A549 (cell line): ENCODE measurements around the gene LHB. TPM values are rescaled to one million over a fixed set of nuclear protein-coding genes. Genes with fewer than 3 reads are reported as not detected.
A peak's percentile ranks its signal among the peaks of the same experiment; 100 is the strongest.

ENCODE experiments used
- ATAC-seq, 2 experiments: fragments of 200-7000 bp in 1 of 2; fragments of >200 bp in 1 of 2; cut with Nextera tagmentation in 1 of 2; cut with Tn5 transposase in 1 of 2; 3 replicates each; pipeline versions ENCODE4 v1.8.0 to v1.9.1; 2018 to 2020; ENCODE audit warnings: mild to moderate bottlenecking in 1 of 2, moderate library complexity in 1 of 2
- CTCF ChIA-PET: fragments of 300-600 bp; sonication (Branson Sonifier 250); formaldehyde crosslinking; extraction: SDS; loops from one replicate; lab custom pipeline; 2021; ENCODE audit warnings: antibody characterized with exemption, inconsistent platforms; lab: Yijun Ruan, JAX
- POLR2A ChIA-PET: fragments of 350-600 bp; formaldehyde crosslinking; extraction: SDS; loops from one replicate; lab custom pipeline; 2021; ENCODE audit warnings: antibody characterized with exemption, inconsistent platforms; lab: Yijun Ruan, JAX
- DNase-seq, 2 experiments: peaks; one replicate each; pipeline versions ENCODE4 v3.0.0 to v3.0.0-alpha.2; 2011 to 2016; ENCODE audit warnings: low read depth in 1 of 2, low spot score in 1 of 2
- FAIRE-seq: peaks from 2 replicates; lab custom pipeline; 2011; peaks lifted over from hg19 to GRCh38; lab: Jason Lieb, UNC
- H3K27ac ChIP-seq, 2 experiments: fragments of >200 bp; sonication (Bioruptor Twin); formaldehyde crosslinking; 3 replicates each; pipeline ENCODE4 v1.5.1; 2016 to 2017
- H3K4me1 ChIP-seq: fragments of >200 bp; sonication (Bioruptor Twin); formaldehyde crosslinking; 3 replicates; pipeline ENCODE4 v1.6.1; 2016
- H3K4me2 ChIP-seq: fragments of >200 bp; sonication (Bioruptor Twin); formaldehyde crosslinking; 3 replicates; pipeline ENCODE4 v1.6.1; 2016
- H3K4me3 ChIP-seq: fragments of >200 bp; sonication (Bioruptor Twin); formaldehyde crosslinking; 3 replicates; pipeline ENCODE4 v1.5.1; 2016
- H3K9me3 ChIP-seq: fragments of >200 bp; sonication (Bioruptor Twin); formaldehyde crosslinking; 3 replicates; pipeline ENCODE4 v1.6.1; 2016
- BHLHE40 ChIP-seq: IDR thresholded peaks from 2 replicates; pipeline ENCODE4 v1.6.1; 2012; ENCODE audit warnings: low read depth, low read length, inconsistent platforms
- CBX8 ChIP-seq: fragments of 200-600 bp; sonication (generic); IDR thresholded peaks from 2 replicates; pipeline ENCODE4 v1.6.1; 2016
- CEBPB ChIP-seq, 2 experiments: fragments of >200 bp in 1 of 2; sonication (Bioruptor Twin) in 1 of 2; formaldehyde crosslinking in 1 of 2; IDR thresholded peaks; 2 replicates each; pipeline ENCODE4 v1.6.1; 2012 to 2016
- CHD2 ChIP-seq: fragments of 150-350 bp; IDR thresholded peaks from 2 replicates; pipeline ENCODE4 v1.6.1; 2014; ENCODE audit warnings: low read length; ENCODE audit not compliant: partially characterized antibody
- EP300 ChIP-seq, 2 experiments: fragments of >200 bp; sonication (Bioruptor Twin); formaldehyde crosslinking; IDR thresholded peaks; 2 replicates in 1 of 2; 3 replicates in 1 of 2; pipeline ENCODE4 v1.6.1; 2016 to 2017
- ESRRA ChIP-seq: fragments of 150-350 bp; IDR thresholded peaks from 2 replicates; pipeline ENCODE4 v1.6.1; 2014; ENCODE audit warnings: mild to moderate bottlenecking, low read length, borderline replicate concordance
- FOXS1 ChIP-seq: fragments of 250-450 bp; sonication (Bioruptor Pico); IDR thresholded peaks from 2 replicates; pipeline ENCODE4 v1.5.0; 2020; ENCODE audit warnings: mild to moderate bottlenecking, moderate library complexity
- HDAC2 ChIP-seq: fragments of 200-600 bp; sonication (generic); IDR thresholded peaks from 2 replicates; pipeline ENCODE4 v1.6.1; 2016
- HES2 ChIP-seq: fragments of >200 bp; sonication (Bioruptor Twin); formaldehyde crosslinking; IDR thresholded peaks from 2 replicates; pipeline ENCODE4 v1.6.1; 2016
- HEYL ChIP-seq: fragments of 250-450 bp; sonication (Bioruptor Pico); IDR thresholded peaks from 2 replicates; pipeline ENCODE4 v1.8.0; 2021; ENCODE audit warnings: mild to moderate bottlenecking, moderate library complexity
- HOXB13 ChIP-seq: fragments of 250-450 bp; sonication (Bioruptor Pico); IDR thresholded peaks from 2 replicates; pipeline ENCODE4 v1.5.0; 2020; ENCODE audit warnings: low read depth, mild to moderate bottlenecking, moderate library complexity
- JUN ChIP-seq, 2 experiments: fragments of >200 bp; sonication (Bioruptor Twin); formaldehyde crosslinking; IDR thresholded peaks; 2 replicates in 1 of 2; 3 replicates in 1 of 2; pipeline ENCODE4 v1.6.1; 2016 to 2017
- JUNB ChIP-seq: fragments of >200 bp; sonication (Bioruptor Twin); formaldehyde crosslinking; IDR thresholded peaks from 2 replicates; pipeline ENCODE4 v1.6.1; 2016
- KDM1A ChIP-seq: fragments of 200-600 bp; sonication (generic); IDR thresholded peaks from 2 replicates; pipeline ENCODE4 v1.6.1; 2016; ENCODE audit warnings: low read depth, mild to moderate bottlenecking
- KDM5A ChIP-seq: fragments of 200-600 bp; sonication (generic); IDR thresholded peaks from 2 replicates; pipeline ENCODE4 v1.6.1; 2016; ENCODE audit warnings: antibody characterized with exemption, mild to moderate bottlenecking
- MAZ ChIP-seq: fragments of 150-350 bp; IDR thresholded peaks from 2 replicates; pipeline ENCODE4 v1.6.1; 2014; ENCODE audit warnings: antibody characterized with exemption, low read depth, low read length, borderline replicate concordance
- MYC ChIP-seq: IDR thresholded peaks from 2 replicates; pipeline ENCODE4 v1.6.1; 2012; ENCODE audit warnings: mild to moderate bottlenecking, inconsistent platforms, low read length, improper control_type of control experiment, borderline replicate concordance
- PHF8 ChIP-seq: fragments of 200-600 bp; sonication (generic); IDR thresholded peaks from 2 replicates; pipeline ENCODE4 v1.6.1; 2016; ENCODE audit warnings: low read depth, mild to moderate bottlenecking, antibody characterized with exemption, moderate library complexity, borderline replicate concordance
- POLR2A ChIP-seq: IDR thresholded peaks from 2 replicates; pipeline ENCODE4 v1.6.1; 2012; ENCODE audit warnings: mild to moderate bottlenecking, low read length
- RAD21 ChIP-seq, 2 experiments: fragments of >200 bp in 1 of 2; sonication (Bioruptor Twin) in 1 of 2; formaldehyde crosslinking in 1 of 2; IDR thresholded peaks in 1 of 2; conservative IDR thresholded peaks in 1 of 2; 2 replicates in 1 of 2; 3 replicates in 1 of 2; pipeline ENCODE4 v1.6.1; 2012 to 2018; ENCODE audit warnings: inconsistent platforms in 1 of 2
- RFX5 ChIP-seq: fragments of 450-650 bp; IDR thresholded peaks from 2 replicates; pipeline ENCODE4 v1.7.1; 2014; ENCODE audit warnings: antibody characterized with exemption, mild to moderate bottlenecking, moderate library complexity
- SMC3 ChIP-seq: fragments of >200 bp; sonication (Bioruptor Twin); formaldehyde crosslinking; IDR thresholded peaks from 3 replicates; pipeline ENCODE4 v1.6.1; 2018; ENCODE audit warnings: inconsistent platforms
- SREBF2 ChIP-seq: fragments of 450-650 bp; IDR thresholded peaks from 2 replicates; pipeline ENCODE4 v1.6.1; 2014; ENCODE audit warnings: mild to moderate bottlenecking, moderate library complexity
- TFCP2L1 ChIP-seq: fragments of 250-450 bp; sonication (Bioruptor Pico); IDR thresholded peaks from 2 replicates; pipeline ENCODE4 v1.5.0; 2021; ENCODE audit warnings: mild to moderate bottlenecking
- TP53 ChIP-seq: fragments of 250-450 bp; sonication (Bioruptor Pico); IDR thresholded peaks from 2 replicates; pipeline ENCODE4 v1.5.0; 2021; ENCODE audit warnings: mild to moderate bottlenecking, moderate library complexity
- USF2 ChIP-seq: fragments of 450-650 bp; IDR thresholded peaks from 2 replicates; pipeline ENCODE4 v1.6.1; 2014; ENCODE audit warnings: antibody characterized with exemption
- ZC3H11A ChIP-seq: fragments of 450-650 bp; IDR thresholded peaks from 2 replicates; pipeline ENCODE4 v1.6.1; 2014; ENCODE audit warnings: antibody characterized with exemption, mild to moderate bottlenecking
- ZFP36 ChIP-seq: fragments of 450-650 bp; IDR thresholded peaks from 2 replicates; pipeline ENCODE4 v1.6.1; 2014; ENCODE audit warnings: borderline replicate concordance; ENCODE audit not compliant: partially characterized antibody
- WGBS: methylation state at CpG from one replicate; pipeline ENCODE4 v1.1.6; 2017; ENCODE audit errors: missing lambda C conversion rate; 5-methylcytosine and 5-hydroxymethylcytosine counted together
- polyA plus RNA-seq, 4 experiments: library from polyadenylated mRNA; depleted of rRNA in 3 of 4; stranded (reverse); fragments of >200 nt; fragmentation: RNase III in 1 of 4; extraction: RNeasy Plus Mini Kit Qiagen cat#74134 plus additional on column Dnase treatment in 1 of 4; gene quantifications; 2 replicates in 3 of 4; 3 replicates in 1 of 4; pipeline ENCODE4 v1.2.3, GENCODE V29; 2011 to 2017
- TF ChIP-seq, protein P1 (sequence below): fragments of >200 bp; sonication (Bioruptor Twin); formaldehyde crosslinking; IDR thresholded peaks from 3 replicates; pipeline ENCODE4 v1.5.1; 2016

Gene LHB
- polyA plus RNA-seq, 2 of the 4 experiments (the other 2 are of a cell fraction), result 0.22 TPM; not detected in 1

DNA sequence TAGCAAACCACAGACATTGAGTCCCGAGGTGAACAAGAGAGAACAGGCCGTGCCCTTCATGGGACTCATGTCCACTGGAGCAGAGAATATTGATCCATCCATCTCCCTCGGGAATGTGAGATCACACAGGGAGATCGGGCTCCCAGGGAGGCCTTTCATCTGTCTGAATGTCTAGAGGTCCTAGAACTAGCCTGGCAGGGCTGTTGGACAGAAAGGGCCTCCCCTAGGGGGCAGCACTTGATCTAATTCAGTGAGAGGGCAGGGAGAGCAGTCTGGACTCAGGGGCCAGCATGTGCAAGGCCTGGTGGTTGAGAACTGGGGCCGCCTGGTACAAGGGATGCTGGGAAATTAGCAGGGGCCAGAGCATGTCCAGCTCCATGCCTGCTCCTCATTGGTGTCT, 18.9 kb downstream of the LHB start:
- WGBS, result 59% methylated on average over 5 of the region's 5 CpGs
- TF ChIP-seq SMC3 (peak; percentile 46), FOXS1 (CRISPR knock-in tag) (no peak), RAD21 (conservative IDR thresholded peaks at IDR 0.05 in 1 of 2, IDR thresholded peaks at IDR 0.05 in 1 of 2) (peak; percentile 58 to 60; a peak in 4 of 5 replicates), KDM1A (no peak), HEYL (CRISPR knock-in tag) (no peak), HDAC2 (no peak)
- TF ChIP-seq, protein P1, sequence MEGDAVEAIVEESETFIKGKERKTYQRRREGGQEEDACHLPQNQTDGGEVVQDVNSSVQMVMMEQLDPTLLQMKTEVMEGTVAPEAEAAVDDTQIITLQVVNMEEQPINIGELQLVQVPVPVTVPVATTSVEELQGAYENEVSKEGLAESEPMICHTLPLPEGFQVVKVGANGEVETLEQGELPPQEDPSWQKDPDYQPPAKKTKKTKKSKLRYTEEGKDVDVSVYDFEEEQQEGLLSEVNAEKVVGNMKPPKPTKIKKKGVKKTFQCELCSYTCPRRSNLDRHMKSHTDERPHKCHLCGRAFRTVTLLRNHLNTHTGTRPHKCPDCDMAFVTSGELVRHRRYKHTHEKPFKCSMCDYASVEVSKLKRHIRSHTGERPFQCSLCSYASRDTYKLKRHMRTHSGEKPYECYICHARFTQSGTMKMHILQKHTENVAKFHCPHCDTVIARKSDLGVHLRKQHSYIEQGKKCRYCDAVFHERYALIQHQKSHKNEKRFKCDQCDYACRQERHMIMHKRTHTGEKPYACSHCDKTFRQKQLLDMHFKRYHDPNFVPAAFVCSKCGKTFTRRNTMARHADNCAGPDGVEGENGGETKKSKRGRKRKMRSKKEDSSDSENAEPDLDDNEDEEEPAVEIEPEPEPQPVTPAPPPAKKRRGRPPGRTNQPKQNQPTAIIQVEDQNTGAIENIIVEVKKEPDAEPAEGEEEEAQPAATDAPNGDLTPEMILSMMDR, result peak; percentile 68
- CTCF ChIA-PET, result interaction anchor here (0.6 to 14.7 kb wide), 35 partner anchors 9 to 341 kb away, joined by 3 to 408 read pairs (median 4); partner anchors contain the start of genes KCNA7, LHB and NTF4
- ATAC-seq (peak; percentile 40 to 43; a peak in 5 of 6 replicates), FAIRE-seq (no peak), DNase-seq (peak; percentile 81 to 85)
- no peak overlapping the region for H3K4me3 ChIP-seq
- H3K4me1 ChIP-seq, result peaks cover 10% of the 10 kb centered on the region; the same call in 2 of the 3 replicates
- H3K27ac ChIP-seq, result no peak overlapping the region
- POLR2A ChIA-PET, result interaction anchor here (1.0 kb wide), 1 partner anchor 11 kb away, joined by 3 read pairs; no protein-coding TSS in a partner anchor
- H3K9me3 ChIP-seq, result no peaks in the 10 kb centered on the region
- H3K4me2 ChIP-seq, result no peak overlapping the region

DNA sequence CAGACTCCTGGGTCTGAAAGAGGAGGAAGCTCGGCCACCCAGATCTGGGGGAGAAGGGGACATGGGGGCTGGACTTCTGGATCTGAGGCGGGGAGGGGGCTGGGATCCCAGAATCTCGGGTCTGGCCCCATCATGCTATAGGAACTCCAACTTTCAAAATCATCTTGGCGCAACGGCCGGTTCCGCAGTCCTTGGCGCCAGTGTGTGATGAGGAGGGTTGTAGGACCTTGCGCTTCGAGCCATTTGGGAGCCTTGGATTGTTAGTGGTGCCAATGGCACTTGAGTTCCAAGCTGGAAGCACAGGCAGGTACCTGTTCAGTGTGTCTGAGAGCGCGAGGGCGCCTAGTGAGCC, 22.9 kb downstream of the LHB start:
- CTCF ChIA-PET, result interaction anchor here (0.6 to 14.7 kb wide), 35 partner anchors 16 to 722 kb away, joined by 3 to 408 read pairs (median 4); partner anchors contain the start of genes CA11, CGB2, CGB7 and LHB
- H3K4me2 ChIP-seq, result peak overlapping the region; percentile 87
- H3K4me3 ChIP-seq, result peak overlapping the region; percentile 73
- H3K9me3 ChIP-seq, result no peaks in the 10 kb centered on the region
- TF ChIP-seq PHF8, result peak; percentile 32; the same call in 1 of the 2 replicates
- TF ChIP-seq JUN (IDR thresholded peaks at IDR 0.05), result peak in 1 of 2 experiments; percentile 9; a peak in 1 of 5 replicates
- TF ChIP-seq KDM5A, result peak; percentile 81
- TF ChIP-seq TFCP2L1 (CRISPR knock-in tag), result no peak
- TF ChIP-seq, all 56 proteins: peak for 3
- ATAC-seq (no peak), FAIRE-seq (no peak), DNase-seq (no peak)
- POLR2A ChIA-PET, result interaction anchor here (0.6 to 1.9 kb wide), 23 partner anchors 10 to 269 kb away, joined by 3 to 16 read pairs (median 6); partner anchors contain the start of genes FTL, NUCB1 and PPP1R15A
- WGBS, result 3% methylated on average over 13 of the region's 13 CpGs
- peak overlapping the region; percentile 76 to 87 for H3K27ac ChIP-seq
- peaks cover 20% of the 10 kb centered on the region for H3K4me1 ChIP-seq

- FAIRE-seq, result peak; percentile 99
- ATAC-seq, result peak; percentile 89 to 94
- H3K4me1 ChIP-seq, result peaks cover 20% of the 10 kb centered on the region
- no peaks in the 10 kb centered on the region for H3K9me3 ChIP-seq
- peak within 1 kb of the TSS; percentile 73 for H3K4me3 ChIP-seq
- ChIA-PET POLR2A (interaction anchor here (0.6 to 1.9 kb wide), 28 partner anchors 9 to 350 kb away, joined by 3 to 16 read pairs (median 6); partner anchors contain the start of genes FTL, NUCB1 and PPP1R15A), CTCF (interaction anchor here (0.6 to 14.7 kb wide), 71 partner anchors 15 to 1676 kb away, joined by 3 to 408 read pairs (median 4); partner anchors contain the start of genes BAX, CA11, CGB2 and CGB7)
- H3K27ac ChIP-seq, result peak within 1 kb of the TSS; percentile 76 to 87
- peak within 1 kb of the TSS; percentile 93 for H3K4me2 ChIP-seq
- peak; percentile 100 for DNase-seq
- WGBS, result 1% methylated on average over 47 of the region's 56 CpGs
- no peak for TF ChIP-seq ZFP36
- peak in 1 of 2 experiments; percentile 88; a peak in 2 of 4 replicates for TF ChIP-seq CEBPB (IDR thresholded peaks at IDR 0.05)
- TF ChIP-seq PHF8, result peak; percentile 68; the same call in 1 of the 2 replicates
- no peak for TF ChIP-seq HOXB13 (CRISPR knock-in tag)
- TF ChIP-seq KDM1A, result no peak
- TF ChIP-seq HDAC2, result no peak
- no peak for TF ChIP-seq TP53 (CRISPR knock-in tag)
- TF ChIP-seq ESRRA, result no peak
- TF ChIP-seq TFCP2L1 (CRISPR knock-in tag), result no peak
- TF ChIP-seq HES2, result no peak
- peak; percentile 92 for TF ChIP-seq POLR2A
- no peak for TF ChIP-seq BHLHE40
- peak; percentile 61; the same call in 1 of the 2 replicates for TF ChIP-seq RFX5
- TF ChIP-seq JUNB, result no peak
- TF ChIP-seq KDM5A, result peak; percentile 85; the same call in 1 of the 2 replicates
- TF ChIP-seq SREBF2, result no peak
- TF ChIP-seq USF2, result no peak
- TF ChIP-seq ZC3H11A, result no peak
- no peak for TF ChIP-seq MAZ
- TF ChIP-seq CBX8, result no peak
- TF ChIP-seq MYC, result 0 out of 2 replicates have a peak, but pooled peaks have one; percentile 21
- TF ChIP-seq JUN (IDR thresholded peaks at IDR 0.05), result peak in 1 of 2 experiments; percentile 49; a peak in 3 of 5 replicates
- no peak for TF ChIP-seq EP300 (IDR thresholded peaks at IDR 0.05)
- peak; percentile 71 for TF ChIP-seq CHD2
These were observed 23.5 kb downstream of the LHB start, which contains the start of the genes GYS1 and RUVBL2 for GRCh38 chr19:48993175-48994034. GYS1 (minus strand) TSS chr19:48993309; CDS start chr19:48993112, 197 bp downstream. RUVBL2 (plus strand) TSS chr19:48993887; CDS start chr19:48993912, 25 bp downstream.
